Fibroblast of skin of left quadriceps (primary cell): ENCODE measurements around the gene CBX3.
"Not testable (repeated sequence)": the region's sequence is repeated elsewhere in the genome, so short reads cannot be mapped to it uniquely, and the experiment has no call there.

Experiments
- DNase-seq, 2 experiments: peaks; one replicate each; pipeline ENCODE4 v3.0.0-alpha.2; 2013; ENCODE audit warnings: low read depth in 2 of 2

The CBX3 gene

GRCh38 chr7:26201247-26202018 is at the start of gene CBX3:
TSS of gene CBX3 (plus strand) at chr7:26201745. CDS start at chr7:26202999, 1,254 bp downstream.
- no peak for DNase-seq

- peak; percentile 20 to 29 for DNase-seq
These were observed 49.4 kb upstream of the CBX3 start, which contains the start of gene NFE2L3 for GRCh38 chr7:26151953-26152781. TSS of gene NFE2L3 (plus strand) at chr7:26152198. CDS start at chr7:26152499, 301 bp downstream.

- not testable (repeated sequence) for DNase-seq
These were observed 48.7 kb upstream of the CBX3 start for GRCh38 chr7:26152782-26153240.

GRCh38 chr7:26153241-26153822 is 48.2 kb upstream of the CBX3 start:
- no peak for DNase-seq

DNA sequence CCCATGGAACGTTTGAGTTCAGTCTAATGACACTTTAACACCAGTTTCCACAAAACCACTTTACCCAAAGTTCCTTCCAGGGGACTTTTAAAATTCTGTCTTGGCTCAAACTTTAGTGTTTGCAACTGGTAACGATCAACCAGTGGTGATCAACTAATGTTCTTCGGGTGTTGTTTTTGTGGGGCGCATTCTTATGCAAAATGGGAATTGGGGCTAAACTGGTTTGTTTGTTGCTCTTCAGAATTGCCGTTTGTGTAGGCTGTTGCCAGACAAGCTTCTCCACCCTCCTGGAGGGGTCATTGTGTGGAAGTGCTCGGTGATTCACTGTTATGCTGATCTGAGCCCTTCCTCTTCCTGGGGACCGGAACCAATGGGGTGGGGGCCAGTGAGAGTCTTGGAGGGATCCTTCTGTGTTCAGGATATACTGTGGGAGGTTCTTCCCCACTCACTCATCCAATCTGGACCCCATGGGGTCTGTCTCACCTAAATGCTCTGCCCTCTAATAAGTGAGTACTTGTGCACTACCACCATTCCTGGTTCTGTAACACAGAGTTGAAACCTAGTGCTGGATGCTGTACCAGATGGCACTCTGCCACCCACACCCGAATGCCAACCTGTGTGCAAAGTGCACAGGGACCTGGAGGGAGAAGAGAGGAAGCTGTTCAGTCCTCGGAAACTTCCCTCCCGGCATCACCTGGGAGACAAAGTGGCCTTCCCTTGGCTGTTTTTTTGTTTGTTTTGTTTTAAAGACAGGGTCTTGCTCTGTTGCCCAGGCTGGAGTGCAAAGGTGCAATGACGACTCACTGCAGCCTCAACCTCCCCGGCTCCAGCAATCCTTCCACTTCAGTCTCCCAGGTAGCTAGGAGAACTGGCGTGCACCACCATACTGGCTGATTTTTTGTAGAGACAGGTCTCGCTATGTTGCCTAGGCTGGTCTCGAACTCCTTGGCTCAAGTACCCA is 47.4 kb upstream of the CBX3 start:
- no peak for DNase-seq

DNA sequence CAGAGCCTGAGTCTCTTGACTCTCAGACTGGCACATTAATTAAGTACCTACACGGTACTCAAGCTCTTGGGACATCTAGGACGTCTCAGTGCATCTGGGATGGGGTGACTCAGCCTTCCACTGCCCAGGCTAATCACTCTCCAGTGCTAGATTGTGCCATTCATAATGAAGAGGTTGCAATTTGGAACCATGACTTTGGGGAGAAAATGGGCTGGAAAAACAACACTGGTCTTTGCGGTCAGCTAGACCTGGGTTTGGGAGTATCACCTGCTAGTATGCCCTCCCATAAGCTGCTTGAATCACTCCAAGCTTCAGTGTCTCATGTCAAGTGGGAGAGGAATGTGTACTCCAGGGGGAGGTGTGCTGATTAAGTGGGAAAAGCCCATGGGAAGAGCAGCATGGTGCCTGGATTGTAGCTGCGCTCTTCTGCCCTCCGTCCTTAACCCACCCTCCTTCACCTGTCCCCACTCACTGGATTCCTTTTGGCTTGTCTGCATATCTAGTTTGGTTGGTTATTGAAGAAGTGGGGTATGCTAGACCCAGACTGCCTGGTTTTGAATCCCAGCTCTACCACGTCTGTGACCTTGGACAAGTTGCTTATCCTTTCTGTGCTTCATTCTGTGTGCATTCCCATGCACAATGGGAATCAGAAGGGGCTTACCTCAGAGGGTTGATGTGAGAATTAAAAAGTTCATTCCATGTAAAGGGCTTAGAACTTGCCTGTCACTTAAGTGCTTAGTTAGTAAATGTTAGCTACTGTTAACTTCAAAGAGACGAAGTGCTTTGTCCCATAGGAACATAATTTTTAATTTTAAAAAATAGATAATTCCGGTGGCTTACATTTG is 45.8 kb upstream of the CBX3 start:
- DNase-seq = no peak

- peak; percentile 80 to 81 for DNase-seq
These were observed 44.8 kb upstream of the CBX3 start for GRCh38 chr7:26156451-26157420.

GRCh38 chr7:26157520-26158105 is 43.9 kb upstream of the CBX3 start:
- no peak for DNase-seq

DNA sequence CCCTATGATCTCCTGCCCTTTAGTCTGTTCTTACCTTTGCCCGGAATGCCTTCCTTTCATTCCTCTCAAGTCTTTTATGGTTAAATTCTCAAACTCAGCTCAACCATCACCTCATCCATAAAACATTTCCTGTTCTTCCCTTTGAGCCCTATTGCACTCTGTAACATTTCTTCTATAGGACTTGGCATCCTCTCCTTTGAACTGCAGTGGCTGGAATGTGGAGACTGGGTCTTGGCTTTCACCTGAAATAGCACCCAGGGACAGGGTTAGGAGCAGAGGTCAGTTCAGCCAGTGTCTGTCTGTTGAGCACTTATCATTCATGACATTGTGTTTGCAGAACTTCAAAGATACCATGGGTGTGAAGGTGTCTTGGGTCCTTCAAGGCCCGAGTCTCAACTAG is 42.3 kb upstream of the CBX3 start:
- no peak for DNase-seq

DNA sequence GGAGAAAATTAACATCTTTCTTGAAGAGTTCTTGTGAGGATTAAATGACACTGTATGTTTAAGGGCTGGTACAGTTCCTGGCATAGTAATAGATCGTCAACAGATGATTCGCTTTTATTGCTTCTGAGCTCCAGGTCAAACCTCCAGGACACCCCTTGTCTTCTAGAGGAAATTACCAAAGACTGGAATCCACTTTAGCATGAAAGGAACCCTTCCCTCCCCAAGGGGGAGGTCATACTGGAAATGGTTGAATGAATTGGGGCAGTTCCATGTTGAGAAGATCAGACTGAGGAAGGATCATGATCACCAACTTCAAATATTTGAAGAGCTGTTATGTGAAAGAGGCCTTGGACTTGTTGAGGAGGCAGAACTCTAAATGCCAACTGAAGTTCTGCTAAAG is 40.6 kb upstream of the CBX3 start:
- DNase-seq = no peak

DNA sequence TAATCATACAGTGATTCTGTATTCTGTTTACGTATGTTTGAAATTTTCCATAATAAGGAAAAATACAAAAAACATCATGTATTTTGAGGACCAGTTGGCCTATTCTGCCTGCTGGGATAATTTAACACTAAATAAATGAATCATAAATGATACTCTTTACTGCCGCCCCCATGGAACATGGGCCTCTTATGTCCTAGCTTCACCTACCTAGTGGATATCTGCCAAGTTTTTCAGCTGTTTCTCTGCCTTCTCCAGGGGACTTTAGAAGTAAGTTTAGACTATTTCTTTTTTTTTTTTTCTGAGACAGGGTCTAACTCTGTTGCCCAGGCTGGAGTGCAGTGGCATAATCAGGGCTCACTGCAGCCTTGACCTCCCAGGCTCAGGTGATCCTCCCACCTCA is 39.1 kb upstream of the CBX3 start:
- DNase-seq = no peak

- not testable (repeated sequence) for DNase-seq
These were observed 37.7 kb upstream of the CBX3 start for GRCh38 chr7:26163804-26164203.

DNA sequence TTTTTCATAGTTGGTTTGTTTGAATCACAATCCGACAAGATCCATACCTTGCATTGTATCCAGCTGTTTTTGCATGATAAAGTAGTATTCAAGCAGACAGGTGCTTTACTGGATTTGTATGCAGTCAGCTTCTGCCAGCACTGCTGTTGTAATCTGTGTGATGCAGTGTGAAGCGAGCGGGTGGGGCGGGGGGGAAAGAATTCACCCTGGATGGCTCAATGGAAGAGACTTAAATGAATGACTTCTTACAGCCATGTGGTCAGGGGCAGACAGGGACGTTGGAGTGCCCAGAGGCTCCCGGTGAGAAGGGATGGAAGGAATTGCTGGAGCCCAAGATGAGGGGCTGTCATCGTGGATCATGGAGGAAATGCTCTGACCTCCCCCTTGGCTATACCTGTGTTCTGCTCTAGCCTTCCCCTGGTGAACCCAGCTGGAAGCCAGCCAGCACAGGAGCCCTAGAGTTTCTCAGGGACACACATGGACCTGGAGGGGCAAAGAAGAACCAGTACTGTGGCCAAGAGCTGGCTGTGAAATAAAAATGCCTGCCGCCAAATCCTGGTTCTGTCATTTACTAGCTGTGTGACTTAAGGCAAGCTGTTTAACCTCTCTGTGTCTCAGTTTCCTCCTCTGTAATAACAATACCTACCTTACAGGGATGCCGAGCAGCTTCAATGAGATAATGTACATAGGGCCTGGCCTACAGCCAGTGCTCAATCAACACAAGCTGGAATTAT is 35.4 kb upstream of the CBX3 start:
- no peak for DNase-seq

DNA sequence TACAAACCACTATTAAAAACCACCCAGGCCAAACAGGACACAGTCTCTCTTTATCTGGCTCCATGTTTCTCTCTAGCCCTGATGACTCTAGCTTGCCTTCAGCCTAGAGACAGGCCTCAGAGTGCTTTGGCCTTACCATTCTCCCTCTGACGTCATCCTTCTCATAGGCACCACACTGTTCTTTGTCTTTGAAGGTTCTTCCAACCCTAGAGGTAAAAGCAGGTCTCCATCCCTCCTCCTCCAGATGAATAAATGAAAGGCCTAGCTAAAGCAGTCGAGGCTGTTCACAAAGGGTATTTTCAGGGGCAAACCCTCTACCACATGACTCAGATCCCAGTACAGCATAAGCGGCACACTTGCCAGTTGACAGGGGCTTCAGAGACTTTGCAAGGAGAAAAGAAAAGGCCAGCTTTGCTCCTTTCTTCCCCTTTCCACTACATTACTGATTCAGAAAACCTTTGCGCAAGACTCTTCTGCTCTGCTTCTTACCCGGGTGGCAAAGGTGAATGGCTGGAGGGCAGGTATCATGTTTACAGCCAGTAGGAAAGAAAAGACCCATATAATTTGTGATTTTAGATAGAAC is 34.8 kb upstream of the CBX3 start:
- DNase-seq = no peak

DNA sequence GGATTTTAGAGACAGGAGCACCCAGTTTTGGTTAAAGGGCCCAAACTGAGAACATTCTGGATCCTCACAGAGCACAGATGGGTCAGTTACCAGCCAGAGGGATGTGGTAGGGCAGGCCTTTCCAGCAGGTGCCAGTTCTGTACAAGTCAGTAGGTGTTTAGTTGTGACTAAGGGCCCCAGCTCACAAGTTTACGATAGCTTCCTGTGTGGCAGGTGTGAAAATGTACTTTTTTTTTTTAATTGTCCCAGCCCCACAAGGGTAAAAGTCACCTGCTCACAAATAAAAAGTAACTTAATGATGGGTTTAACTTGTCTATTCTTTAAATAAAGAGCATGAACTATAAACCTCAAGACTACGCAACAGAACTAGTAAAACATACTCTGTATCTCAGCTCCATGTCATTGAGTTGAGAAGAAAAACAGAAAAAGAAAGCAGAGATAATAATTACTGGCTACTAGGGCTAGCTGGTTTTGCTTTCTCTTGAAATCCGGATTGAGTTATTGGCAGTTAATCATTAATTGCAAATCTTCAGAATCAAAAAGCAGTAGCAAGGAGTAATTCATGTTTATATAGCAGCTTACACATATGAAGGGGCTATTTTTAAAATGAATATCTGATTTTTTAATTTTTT is 34.1 kb upstream of the CBX3 start:
- no peak for DNase-seq

DNA sequence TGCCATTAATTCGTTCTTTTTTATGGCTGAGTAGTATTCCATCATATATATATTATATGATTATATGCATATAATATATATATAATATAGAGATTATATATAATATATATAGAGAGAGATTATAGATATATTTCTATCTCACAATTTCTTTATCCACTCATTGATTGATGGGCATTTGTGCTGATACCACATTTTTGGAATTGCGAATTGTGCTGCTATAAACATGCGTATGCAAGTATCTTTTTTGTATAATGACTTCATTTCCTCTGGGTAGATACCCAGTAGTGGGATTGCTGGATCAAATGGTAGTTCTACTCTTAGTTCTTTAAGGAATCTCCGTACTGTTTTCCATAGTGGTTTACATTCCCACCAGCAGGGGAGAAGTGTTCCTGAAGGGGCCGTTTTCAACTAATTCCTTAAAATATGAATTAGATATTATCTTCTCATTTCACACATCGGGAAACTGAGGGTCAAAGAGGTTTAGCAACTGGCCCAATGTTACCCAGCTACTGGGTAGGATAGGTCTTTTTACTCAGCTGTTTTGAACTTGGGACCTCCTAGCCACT is 33.0 kb upstream of the CBX3 start:
- DNase-seq = no peak

DNA sequence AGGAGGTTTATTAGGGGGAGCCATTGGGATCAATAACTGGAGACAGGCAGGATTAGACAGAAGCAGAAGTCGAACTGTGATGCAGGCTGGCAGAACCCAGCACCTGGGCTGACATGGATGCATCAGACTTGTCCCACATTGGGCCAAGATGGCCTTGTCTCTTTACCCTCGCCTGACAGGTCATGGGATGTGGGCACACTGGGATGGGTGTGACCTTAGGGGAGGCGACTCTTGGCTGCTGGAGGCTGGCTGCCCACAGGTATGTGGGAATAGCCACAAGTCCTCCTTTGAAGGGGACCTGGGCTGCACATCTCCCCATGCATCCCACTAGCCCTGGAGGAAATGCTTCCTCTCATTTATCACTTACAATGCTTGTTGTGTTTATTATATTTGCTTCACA is 32.3 kb upstream of the CBX3 start:
- DNase-seq = no peak
